K562 (cell line): Measurements from ENCODE around the gene CUL9. TPM values are rescaled to one million over a fixed set of nuclear protein-coding genes. Genes with fewer than 3 reads are reported as not detected.
A peak's percentile ranks its signal among the peaks of the same experiment; 100 is the strongest.

ENCODE experiments used
- BRF1 ChIP-seq: IDR thresholded peaks from 3 replicates; pipeline ENCODE4 v1.6.1; 2011; ENCODE audit warnings: borderline replicate concordance, mild to moderate bottlenecking; ENCODE audit not compliant: insufficient read length; ENCODE audit errors: extremely low read depth
- ESRRA ChIP-seq: fragments of 450-650 bp; IDR thresholded peaks from 2 replicates; pipeline ENCODE4 v1.6.1; 2014; ENCODE audit warnings: low read depth, mild to moderate bottlenecking, moderate library complexity, borderline replicate concordance
- FOSL1 ChIP-seq: fragments of 200-800 bp; sonication (Bioruptor generic); conservative IDR thresholded peaks from 2 replicates; pipeline ENCODE4 v1.6.1; 2016; ENCODE audit warnings: missing genetic modification characterization, missing compliant biosample characterization
- PHF21A ChIP-seq: fragments of 450-650 bp; IDR thresholded peaks from 2 replicates; pipeline ENCODE4 v1.6.1; 2017; ENCODE audit warnings: low read depth, borderline replicate concordance
- PPARD ChIP-seq: fragments of 250-450 bp; sonication (Bioruptor Pico); IDR thresholded peaks from 2 replicates; pipeline ENCODE4 v1.8.0; 2022; ENCODE audit warnings: inconsistent platforms, mild to moderate bottlenecking, moderate library complexity
- SRSF7 ChIP-seq: fragments of 200-400 bp; formaldehyde crosslinking; optimal IDR thresholded peaks from 2 replicates; pipeline ENCODE3; 2017; ENCODE audit warnings: mild to moderate bottlenecking, low read depth, low read length
- ZNF133 ChIP-seq: fragments of 250-450 bp; sonication (Bioruptor Pico); IDR thresholded peaks from 2 replicates; pipeline ENCODE4 v1.4.0; 2020; ENCODE audit warnings: mild to moderate bottlenecking
- ZNF347 ChIP-seq: fragments of 450-650 bp; formaldehyde crosslinking; IDR thresholded peaks from 2 replicates; pipeline ENCODE4 v1.4.0; 2020; ENCODE audit warnings: low read depth, mild to moderate bottlenecking, moderate library complexity
- polyA plus RNA-seq, 8 experiments: library from polyadenylated mRNA; depleted of rRNA in 4 of 8; stranded (reverse) in 5 of 8; unstranded in 3 of 8; fragments of >200 nt; fragmentation: Nextera tagmentation in 2 of 8; fragmentation: Illumina TruSeq in 1 of 8; extraction: Ambion mirVana in 2 of 8; extraction: Trizol in 1 of 8; gene quantifications; 2 replicates each; pipeline versions ENCODE4 v1.2.1 to v1.2.3, GENCODE V29; 2011 to 2014; ENCODE audit warnings: inconsistent platforms in 1 of 8, missing spikeins in 1 of 8
- total RNA-seq, 7 experiments: library from RNA; depleted of rRNA in 6 of 7; stranded (reverse); fragments of >200 nt in 6 of 7; fragmentation: Illumina TruSeq in 2 of 7; extraction: Trizol in 2 of 7; gene quantifications; 2 replicates each; pipeline versions ENCODE4 v1.2.1 to v1.2.3, GENCODE V29; 2011 to 2021; ENCODE audit warnings: low replicate concordance in 1 of 7
- TF ChIP-seq, protein P1 (sequence below): fragments of 450-650 bp; IDR thresholded peaks from 2 replicates; pipeline ENCODE4 v1.6.1; 2014; ENCODE audit warnings: low read depth, mild to moderate bottlenecking, moderate library complexity, borderline replicate concordance
- TF ChIP-seq, protein P2 (sequence below): fragments of 450-650 bp; IDR thresholded peaks from 2 replicates; pipeline ENCODE4 v1.6.1; 2016; ENCODE audit warnings: mild to moderate bottlenecking, moderate library complexity

The CUL9 gene
- total and polyA plus RNA-seq, 9 of the 15 experiments (the other 6 are each of a cell fraction or from before 2014, with no cell fraction given): 0.50 to 20.7 (median 6.6) TPM

DNA sequence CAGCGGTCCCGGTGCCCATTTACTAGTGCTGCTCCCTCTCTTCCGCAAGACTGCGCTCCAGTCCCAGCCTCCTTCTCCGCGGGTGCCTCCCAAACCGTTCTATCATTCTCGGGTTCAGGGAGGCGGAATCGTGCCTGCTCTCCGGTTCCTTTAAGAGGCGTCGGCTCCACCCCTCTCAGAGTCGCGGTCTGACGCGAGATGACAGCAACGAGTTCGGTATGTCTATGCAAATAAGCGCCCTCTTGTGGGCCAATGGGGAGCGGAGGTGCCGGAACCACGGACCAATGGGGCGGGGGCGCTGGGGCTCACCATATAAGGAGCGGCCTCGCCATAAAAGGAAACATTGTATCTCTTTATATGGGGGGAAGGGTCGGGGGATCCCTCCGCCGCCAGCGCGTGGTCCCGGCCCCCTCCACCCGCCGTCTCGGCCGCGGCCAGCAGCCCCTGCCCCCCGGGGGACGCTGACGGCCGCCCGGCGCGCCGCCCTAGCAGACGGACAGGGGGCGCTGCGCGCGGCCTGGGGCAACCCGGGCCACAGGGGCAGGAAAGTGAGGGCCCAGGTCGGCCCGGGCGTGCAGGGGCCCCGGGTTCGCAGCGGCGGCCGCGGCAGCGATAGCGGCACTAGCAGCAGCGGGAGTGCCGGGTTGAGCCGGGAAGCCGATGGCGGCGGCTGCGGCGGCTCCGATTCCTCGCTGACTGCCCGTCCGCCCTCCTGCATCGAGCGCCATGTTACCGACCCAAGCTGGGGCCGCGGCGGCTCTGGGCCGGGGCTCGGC, 10.9 kb upstream of the CUL9 start, which contains the start of gene SRF (continued):
- TF ChIP-seq, protein P1, sequence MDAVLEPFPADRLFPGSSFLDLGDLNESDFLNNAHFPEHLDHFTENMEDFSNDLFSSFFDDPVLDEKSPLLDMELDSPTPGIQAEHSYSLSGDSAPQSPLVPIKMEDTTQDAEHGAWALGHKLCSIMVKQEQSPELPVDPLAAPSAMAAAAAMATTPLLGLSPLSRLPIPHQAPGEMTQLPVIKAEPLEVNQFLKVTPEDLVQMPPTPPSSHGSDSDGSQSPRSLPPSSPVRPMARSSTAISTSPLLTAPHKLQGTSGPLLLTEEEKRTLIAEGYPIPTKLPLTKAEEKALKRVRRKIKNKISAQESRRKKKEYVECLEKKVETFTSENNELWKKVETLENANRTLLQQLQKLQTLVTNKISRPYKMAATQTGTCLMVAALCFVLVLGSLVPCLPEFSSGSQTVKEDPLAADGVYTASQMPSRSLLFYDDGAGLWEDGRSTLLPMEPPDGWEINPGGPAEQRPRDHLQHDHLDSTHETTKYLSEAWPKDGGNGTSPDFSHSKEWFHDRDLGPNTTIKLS: no peak; the same call in 1 of the 2 replicates
- TF ChIP-seq ESRRA (peak; percentile 50; the same call in 1 of the 2 replicates), PHF21A (no peak), BRF1 (no peak), SRSF7 (no peak), FOSL1 (tag) (peak; percentile 71), PPARD (CRISPR knock-in tag) (no peak), ZNF133 (CRISPR knock-in tag) (no peak), ZNF347 (CRISPR knock-in tag) (no peak)
- TF ChIP-seq, protein P2, sequence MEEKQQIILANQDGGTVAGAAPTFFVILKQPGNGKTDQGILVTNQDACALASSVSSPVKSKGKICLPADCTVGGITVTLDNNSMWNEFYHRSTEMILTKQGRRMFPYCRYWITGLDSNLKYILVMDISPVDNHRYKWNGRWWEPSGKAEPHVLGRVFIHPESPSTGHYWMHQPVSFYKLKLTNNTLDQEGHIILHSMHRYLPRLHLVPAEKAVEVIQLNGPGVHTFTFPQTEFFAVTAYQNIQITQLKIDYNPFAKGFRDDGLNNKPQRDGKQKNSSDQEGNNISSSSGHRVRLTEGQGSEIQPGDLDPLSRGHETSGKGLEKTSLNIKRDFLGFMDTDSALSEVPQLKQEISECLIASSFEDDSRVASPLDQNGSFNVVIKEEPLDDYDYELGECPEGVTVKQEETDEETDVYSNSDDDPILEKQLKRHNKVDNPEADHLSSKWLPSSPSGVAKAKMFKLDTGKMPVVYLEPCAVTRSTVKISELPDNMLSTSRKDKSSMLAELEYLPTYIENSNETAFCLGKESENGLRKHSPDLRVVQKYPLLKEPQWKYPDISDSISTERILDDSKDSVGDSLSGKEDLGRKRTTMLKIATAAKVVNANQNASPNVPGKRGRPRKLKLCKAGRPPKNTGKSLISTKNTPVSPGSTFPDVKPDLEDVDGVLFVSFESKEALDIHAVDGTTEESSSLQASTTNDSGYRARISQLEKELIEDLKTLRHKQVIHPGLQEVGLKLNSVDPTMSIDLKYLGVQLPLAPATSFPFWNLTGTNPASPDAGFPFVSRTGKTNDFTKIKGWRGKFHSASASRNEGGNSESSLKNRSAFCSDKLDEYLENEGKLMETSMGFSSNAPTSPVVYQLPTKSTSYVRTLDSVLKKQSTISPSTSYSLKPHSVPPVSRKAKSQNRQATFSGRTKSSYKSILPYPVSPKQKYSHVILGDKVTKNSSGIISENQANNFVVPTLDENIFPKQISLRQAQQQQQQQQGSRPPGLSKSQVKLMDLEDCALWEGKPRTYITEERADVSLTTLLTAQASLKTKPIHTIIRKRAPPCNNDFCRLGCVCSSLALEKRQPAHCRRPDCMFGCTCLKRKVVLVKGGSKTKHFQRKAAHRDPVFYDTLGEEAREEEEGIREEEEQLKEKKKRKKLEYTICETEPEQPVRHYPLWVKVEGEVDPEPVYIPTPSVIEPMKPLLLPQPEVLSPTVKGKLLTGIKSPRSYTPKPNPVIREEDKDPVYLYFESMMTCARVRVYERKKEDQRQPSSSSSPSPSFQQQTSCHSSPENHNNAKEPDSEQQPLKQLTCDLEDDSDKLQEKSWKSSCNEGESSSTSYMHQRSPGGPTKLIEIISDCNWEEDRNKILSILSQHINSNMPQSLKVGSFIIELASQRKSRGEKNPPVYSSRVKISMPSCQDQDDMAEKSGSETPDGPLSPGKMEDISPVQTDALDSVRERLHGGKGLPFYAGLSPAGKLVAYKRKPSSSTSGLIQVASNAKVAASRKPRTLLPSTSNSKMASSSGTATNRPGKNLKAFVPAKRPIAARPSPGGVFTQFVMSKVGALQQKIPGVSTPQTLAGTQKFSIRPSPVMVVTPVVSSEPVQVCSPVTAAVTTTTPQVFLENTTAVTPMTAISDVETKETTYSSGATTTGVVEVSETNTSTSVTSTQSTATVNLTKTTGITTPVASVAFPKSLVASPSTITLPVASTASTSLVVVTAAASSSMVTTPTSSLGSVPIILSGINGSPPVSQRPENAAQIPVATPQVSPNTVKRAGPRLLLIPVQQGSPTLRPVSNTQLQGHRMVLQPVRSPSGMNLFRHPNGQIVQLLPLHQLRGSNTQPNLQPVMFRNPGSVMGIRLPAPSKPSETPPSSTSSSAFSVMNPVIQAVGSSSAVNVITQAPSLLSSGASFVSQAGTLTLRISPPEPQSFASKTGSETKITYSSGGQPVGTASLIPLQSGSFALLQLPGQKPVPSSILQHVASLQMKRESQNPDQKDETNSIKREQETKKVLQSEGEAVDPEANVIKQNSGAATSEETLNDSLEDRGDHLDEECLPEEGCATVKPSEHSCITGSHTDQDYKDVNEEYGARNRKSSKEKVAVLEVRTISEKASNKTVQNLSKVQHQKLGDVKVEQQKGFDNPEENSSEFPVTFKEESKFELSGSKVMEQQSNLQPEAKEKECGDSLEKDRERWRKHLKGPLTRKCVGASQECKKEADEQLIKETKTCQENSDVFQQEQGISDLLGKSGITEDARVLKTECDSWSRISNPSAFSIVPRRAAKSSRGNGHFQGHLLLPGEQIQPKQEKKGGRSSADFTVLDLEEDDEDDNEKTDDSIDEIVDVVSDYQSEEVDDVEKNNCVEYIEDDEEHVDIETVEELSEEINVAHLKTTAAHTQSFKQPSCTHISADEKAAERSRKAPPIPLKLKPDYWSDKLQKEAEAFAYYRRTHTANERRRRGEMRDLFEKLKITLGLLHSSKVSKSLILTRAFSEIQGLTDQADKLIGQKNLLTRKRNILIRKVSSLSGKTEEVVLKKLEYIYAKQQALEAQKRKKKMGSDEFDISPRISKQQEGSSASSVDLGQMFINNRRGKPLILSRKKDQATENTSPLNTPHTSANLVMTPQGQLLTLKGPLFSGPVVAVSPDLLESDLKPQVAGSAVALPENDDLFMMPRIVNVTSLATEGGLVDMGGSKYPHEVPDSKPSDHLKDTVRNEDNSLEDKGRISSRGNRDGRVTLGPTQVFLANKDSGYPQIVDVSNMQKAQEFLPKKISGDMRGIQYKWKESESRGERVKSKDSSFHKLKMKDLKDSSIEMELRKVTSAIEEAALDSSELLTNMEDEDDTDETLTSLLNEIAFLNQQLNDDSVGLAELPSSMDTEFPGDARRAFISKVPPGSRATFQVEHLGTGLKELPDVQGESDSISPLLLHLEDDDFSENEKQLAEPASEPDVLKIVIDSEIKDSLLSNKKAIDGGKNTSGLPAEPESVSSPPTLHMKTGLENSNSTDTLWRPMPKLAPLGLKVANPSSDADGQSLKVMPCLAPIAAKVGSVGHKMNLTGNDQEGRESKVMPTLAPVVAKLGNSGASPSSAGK: no peak; the same call in 1 of the 2 replicates
